SK-N-MC (cell line): Measurements from ENCODE around the gene SLC35E4.

Source experiments
- DNase-seq: peaks from one replicate; pipeline ENCODE4 v3.0.0-alpha.2; 2011; ENCODE audit warnings: low read depth, low spot score
- H3K27ac ChIP-seq: fragments of 200-600 bp; sonication (generic); 2 replicates; pipeline ENCODE4 v1.5.1; 2016; ENCODE audit warnings: mixed run types
- H3K36me3 ChIP-seq: fragments of 200-600 bp; sonication (generic); 2 replicates; pipeline ENCODE4 v1.6.1; 2017; ENCODE audit warnings: antibody characterized with exemption, low read length, mixed read lengths; ENCODE audit not compliant: insufficient read depth
- H3K4me3 ChIP-seq: fragments of 200-600 bp; sonication (generic); 2 replicates; pipeline ENCODE4 v1.5.1; 2016
- H3K9ac ChIP-seq: fragments of 200-600 bp; sonication (generic); 2 replicates; pipeline ENCODE4 v1.8.0; 2017; ENCODE audit warnings: mixed run types, mixed read lengths; ENCODE audit not compliant: insufficient read length
- H3K9me3 ChIP-seq: fragments of 200-600 bp; sonication (generic); 2 replicates; pipeline ENCODE4 v1.6.1; 2017; ENCODE audit warnings: low read depth, mild to moderate bottlenecking, antibody characterized with exemption, low read length, moderate library complexity, mixed read lengths
- EZH2 ChIP-seq: fragments of 200-600 bp; sonication (generic); IDR thresholded peaks from one replicate; pipeline ENCODE4 v1.6.1; 2017; ENCODE audit warnings: antibody characterized with exemption
- FOXP2 ChIP-seq: optimal IDR thresholded peaks from 2 replicates; pipeline ENCODE3; 2011; ENCODE audit warnings: mild to moderate bottlenecking, moderate library complexity; ENCODE audit not compliant: insufficient read depth; ENCODE audit errors: extremely low read length, control extremely low read depth
- POLR2AphosphoS5 ChIP-seq: IDR thresholded peaks from 2 replicates; pipeline ENCODE4 v1.6.1; 2012; ENCODE audit warnings: mild to moderate bottlenecking, low read depth, low read length, borderline replicate concordance

Gene SLC35E4

GRCh38 chr22:30643055-30643875 lies 7.7 kb downstream of the SLC35E4 start:
- DNase-seq, result no peak
- Histone ChIP-seq H3K4me3 (no peak overlapping the region), H3K36me3 (no peaks in the 10 kb centered on the region), H3K9me3 (no peaks in the 10 kb centered on the region), H3K27ac (no peak overlapping the region), H3K9ac (no peak overlapping the region)
- TF ChIP-seq FOXP2 (no peak), POLR2AphosphoS5 (no peak), EZH2 (no peak)

GRCh38 chr22:30646518-30647160 lies 11.1 kb downstream of the SLC35E4 start:
- H3K9ac ChIP-seq, result no peak overlapping the region
- H3K9me3 ChIP-seq, result no peaks in the 10 kb centered on the region
- no peak for TF ChIP-seq EZH2
- no peak for TF ChIP-seq FOXP2
- TF ChIP-seq POLR2AphosphoS5, result no peak

GRCh38 chr22:30647536-30647935 lies 12.0 kb downstream of the SLC35E4 start:
- H3K36me3 ChIP-seq, result no peaks in the 10 kb centered on the region
- DNase-seq, result no peak
- no peaks in the 10 kb centered on the region for H3K9me3 ChIP-seq
- no peak overlapping the region for H3K4me3 ChIP-seq
- no peak overlapping the region for H3K9ac ChIP-seq
- TF ChIP-seq FOXP2, result no peak
- TF ChIP-seq EZH2, result no peak
- TF ChIP-seq POLR2AphosphoS5, result no peak
- H3K27ac ChIP-seq, result no peak overlapping the region

More at GRCh38 chr22:30646518-30647160, 11.1 kb downstream of the SLC35E4 start:
- Histone ChIP-seq H3K27ac (no peak overlapping the region), H3K36me3 (no peaks in the 10 kb centered on the region), H3K4me3 (no peak overlapping the region)
- no peak for DNase-seq

- H3K9me3 ChIP-seq, result no peaks in the 10 kb centered on the region
- TF ChIP-seq FOXP2, result no peak
- TF ChIP-seq EZH2, result no peak
- no peak for TF ChIP-seq POLR2AphosphoS5
- no peak overlapping the region for H3K27ac ChIP-seq
- no peak overlapping the region for H3K9ac ChIP-seq
- no peak overlapping the region for H3K4me3 ChIP-seq
- H3K36me3 ChIP-seq, result no peaks in the 10 kb centered on the region
- no peak for DNase-seq
These were observed 13.2 kb downstream of the SLC35E4 start for GRCh38 chr22:30648825-30649224.

GRCh38 chr22:30649430-30650007 lies 13.9 kb downstream of the SLC35E4 start:
- no peak overlapping the region for H3K4me3 ChIP-seq
- H3K36me3 ChIP-seq, result no peaks in the 10 kb centered on the region
- H3K9ac ChIP-seq, result no peak overlapping the region
- H3K27ac ChIP-seq, result no peak overlapping the region
- H3K9me3 ChIP-seq, result no peaks in the 10 kb centered on the region
- no peak for DNase-seq
- TF ChIP-seq FOXP2 (no peak), EZH2 (no peak), POLR2AphosphoS5 (no peak)

- TF ChIP-seq EZH2 (no peak), POLR2AphosphoS5 (no peak), FOXP2 (no peak)
- H3K36me3 ChIP-seq, result no peaks in the 10 kb centered on the region
- H3K9me3 ChIP-seq, result no peaks in the 10 kb centered on the region
- no peak overlapping the region for H3K9ac ChIP-seq
- H3K4me3 ChIP-seq, result no peak overlapping the region
- no peak overlapping the region for H3K27ac ChIP-seq
- no peak for DNase-seq
These were observed 15.0 kb downstream of the SLC35E4 start for GRCh38 chr22:30650508-30651116.

GRCh38 chr22:30652852-30653251 lies 17.3 kb downstream of the SLC35E4 start:
- no peaks in the 10 kb centered on the region for H3K9me3 ChIP-seq
- H3K9ac ChIP-seq, result no peak overlapping the region
- H3K4me3 ChIP-seq, result no peak overlapping the region
- DNase-seq, result no peak
- H3K27ac ChIP-seq, result no peak overlapping the region
- TF ChIP-seq EZH2, result no peak
- no peak for TF ChIP-seq POLR2AphosphoS5
- no peak for TF ChIP-seq FOXP2
- no peaks in the 10 kb centered on the region for H3K36me3 ChIP-seq

GRCh38 chr22:30654361-30654760 lies 18.8 kb downstream of the SLC35E4 start:
- no peaks in the 10 kb centered on the region for H3K36me3 ChIP-seq
- H3K9me3 ChIP-seq, result no peaks in the 10 kb centered on the region
- H3K4me3 ChIP-seq, result no peak overlapping the region
- no peak overlapping the region for H3K27ac ChIP-seq
- no peak overlapping the region for H3K9ac ChIP-seq
- TF ChIP-seq EZH2 (no peak), POLR2AphosphoS5 (no peak), FOXP2 (no peak)
- no peak for DNase-seq
